Mononuclear cell (primary cell): ENCODE data around the gene ITIH5. TPM values are rescaled to one million over a fixed set of nuclear protein-coding genes. Genes with fewer than 3 reads are reported as not detected.
"Not testable (repeated sequence)": the region's sequence is repeated elsewhere in the genome, so short reads cannot be mapped to it uniquely, and the experiment has no call there.

ENCODE experiments used
- H3K27me3 ChIP-seq: 2 replicates; pipeline ENCODE4 v1.6.0; 2011; ENCODE audit warnings: low read length, control low read depth; ENCODE audit not compliant: insufficient read depth
- H3K4me1 ChIP-seq: 2 replicates; pipeline ENCODE4 v1.5.1; 2011; ENCODE audit warnings: mild to moderate bottlenecking, low read length, control low read depth; ENCODE audit not compliant: insufficient read depth
- H3K4me3 ChIP-seq: 2 replicates; pipeline ENCODE4 v1.5.1; 2011; ENCODE audit warnings: mild to moderate bottlenecking, low read length, moderate library complexity
- H3K9me3 ChIP-seq: 2 replicates; pipeline ENCODE4 v1.5.1; 2011; ENCODE audit warnings: low read depth, mild to moderate bottlenecking, control low read depth, low read length
- total RNA-seq: library from RNA; depleted of rRNA; stranded (reverse); fragments of >200 nt; gene quantifications from one replicate; pipeline ENCODE4 v1.2.3, GENCODE V29; 2012

ITIH5 gene
- total RNA-seq, 1 donor, result 0.10 TPM

GRCh38 chr10:7664707-7665106 lies 2.1 kb downstream of the ITIH5 start:
- peaks cover 7% of the 10 kb centered on the region for H3K4me1 ChIP-seq
- H3K4me3 ChIP-seq, result no peak overlapping the region
- H3K9me3 ChIP-seq, result no peaks in the 10 kb centered on the region
- H3K27me3 ChIP-seq, result peaks cover 59% of the 10 kb centered on the region

- Histone ChIP-seq H3K27me3 (peaks cover 40% of the 10 kb centered on the region), H3K4me3 (no peak overlapping the region), H3K9me3 (no peaks in the 10 kb centered on the region), H3K4me1 (peaks cover 7% of the 10 kb centered on the region)
Observed at GRCh38 chr10:7662522-7662921, 4.2 kb downstream of the ITIH5 start.

DNA sequence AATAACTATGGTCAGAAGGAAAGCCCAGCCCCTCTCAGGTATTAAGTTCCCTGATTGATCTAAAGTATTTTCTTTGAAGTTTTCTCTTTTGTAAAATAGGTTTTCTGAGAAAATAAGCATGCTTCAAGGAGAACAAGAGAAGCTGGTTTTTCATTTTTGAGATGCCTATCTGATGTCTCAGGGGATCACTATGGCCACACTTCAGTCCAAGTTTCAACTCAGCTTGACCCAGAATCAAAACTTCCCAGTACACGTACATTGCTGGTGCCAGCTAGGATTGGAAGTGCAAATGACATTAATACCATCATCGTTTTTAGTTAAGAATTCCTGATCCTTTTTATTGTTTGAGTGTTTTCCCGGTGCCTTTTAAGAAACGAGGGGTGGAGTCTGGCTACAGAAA lies 7.2 kb downstream of the ITIH5 start:
- Histone ChIP-seq H3K27me3 (peaks cover 19% of the 10 kb centered on the region), H3K9me3 (no peaks in the 10 kb centered on the region), H3K4me1 (no peaks in the 10 kb centered on the region), H3K4me3 (no peak overlapping the region)

- no peaks in the 10 kb centered on the region for H3K4me1 ChIP-seq
- no peaks in the 10 kb centered on the region for H3K9me3 ChIP-seq
- H3K27me3 ChIP-seq, result peaks cover 3% of the 10 kb centered on the region
- no peak overlapping the region for H3K4me3 ChIP-seq
Observed at GRCh38 chr10:7657552-7657951, 9.2 kb downstream of the ITIH5 start.

DNA sequence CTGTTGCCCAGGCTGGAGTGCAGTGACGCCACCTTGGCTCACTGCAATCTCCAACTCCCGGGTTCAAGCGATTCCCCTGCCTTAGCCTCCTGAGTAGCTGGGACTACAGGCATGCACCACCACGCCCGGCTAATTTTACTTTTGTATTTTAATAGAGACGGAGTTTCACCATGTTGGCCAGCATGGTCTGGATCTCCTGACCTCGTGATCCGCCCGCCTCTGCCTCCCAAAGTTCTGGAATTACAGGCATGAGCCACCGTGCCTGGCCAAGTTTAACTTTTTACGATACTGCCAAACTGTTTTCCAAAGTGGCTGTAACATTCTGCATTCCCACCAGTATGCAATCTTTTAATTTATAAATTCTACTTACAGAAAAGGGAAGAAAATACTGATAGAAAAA lies 9.7 kb downstream of the ITIH5 start:
- not testable (repeated sequence) for H3K27me3 ChIP-seq, H3K4me3 ChIP-seq, H3K9me3 ChIP-seq, H3K4me1 ChIP-seq

DNA sequence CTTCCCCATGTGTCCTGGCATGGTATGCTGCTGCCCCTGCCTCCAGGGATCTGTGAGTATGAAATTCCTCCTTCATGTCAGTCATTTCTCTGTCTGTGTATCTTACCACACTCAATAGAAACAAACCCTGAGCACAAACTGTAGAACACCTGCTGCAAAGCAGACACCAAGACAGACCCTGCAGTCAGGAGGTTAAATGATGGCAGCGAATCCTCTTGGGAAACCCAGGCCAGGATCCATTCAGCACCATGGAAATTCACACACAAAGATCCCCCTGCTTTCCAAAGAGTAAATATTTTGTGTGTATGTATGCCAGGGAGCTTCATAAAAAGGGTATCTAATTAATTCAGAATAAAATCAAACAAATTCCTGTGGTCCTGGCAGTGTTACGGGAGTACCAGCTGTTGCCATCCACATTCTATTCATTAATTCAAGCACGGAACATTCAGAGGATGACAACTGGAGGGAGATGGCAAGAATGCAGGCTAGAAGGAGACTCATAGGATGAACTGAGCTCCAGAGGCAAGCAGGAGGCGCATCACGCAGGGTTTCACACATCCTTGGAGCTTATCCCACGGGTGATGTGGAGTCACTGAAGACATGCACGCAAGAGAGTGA lies 14.8 kb downstream of the ITIH5 start:
- no peaks in the 10 kb centered on the region for H3K4me1 ChIP-seq
- no peaks in the 10 kb centered on the region for H3K9me3 ChIP-seq
- H3K27me3 ChIP-seq, result peaks cover 4% of the 10 kb centered on the region
- H3K4me3 ChIP-seq, result no peak overlapping the region

GRCh38 chr10:7649673-7650300 lies 17.0 kb downstream of the ITIH5 start:
- Histone ChIP-seq H3K27me3 (peaks cover 4% of the 10 kb centered on the region), H3K4me3 (no peak overlapping the region), H3K9me3 (no peaks in the 10 kb centered on the region), H3K4me1 (no peaks in the 10 kb centered on the region)

- peaks cover 4% of the 10 kb centered on the region for H3K27me3 ChIP-seq
- no peak overlapping the region for H3K4me3 ChIP-seq
- no peaks in the 10 kb centered on the region for H3K4me1 ChIP-seq
- H3K9me3 ChIP-seq, result no peaks in the 10 kb centered on the region
Observed at GRCh38 chr10:7647062-7647664, 19.6 kb downstream of the ITIH5 start.

- Histone ChIP-seq H3K27me3 (peaks cover 8% of the 10 kb centered on the region), H3K4me3 (no peak overlapping the region), H3K9me3 (no peaks in the 10 kb centered on the region), H3K4me1 (no peaks in the 10 kb centered on the region)
Observed at GRCh38 chr10:7642491-7643011, 24.2 kb downstream of the ITIH5 start.

- Histone ChIP-seq H3K4me3 (no peak overlapping the region), H3K27me3 (peaks cover 4% of the 10 kb centered on the region), H3K4me1 (no peaks in the 10 kb centered on the region), H3K9me3 (no peaks in the 10 kb centered on the region)
Observed at GRCh38 chr10:7635408-7636125, 31.2 kb downstream of the ITIH5 start.

DNA sequence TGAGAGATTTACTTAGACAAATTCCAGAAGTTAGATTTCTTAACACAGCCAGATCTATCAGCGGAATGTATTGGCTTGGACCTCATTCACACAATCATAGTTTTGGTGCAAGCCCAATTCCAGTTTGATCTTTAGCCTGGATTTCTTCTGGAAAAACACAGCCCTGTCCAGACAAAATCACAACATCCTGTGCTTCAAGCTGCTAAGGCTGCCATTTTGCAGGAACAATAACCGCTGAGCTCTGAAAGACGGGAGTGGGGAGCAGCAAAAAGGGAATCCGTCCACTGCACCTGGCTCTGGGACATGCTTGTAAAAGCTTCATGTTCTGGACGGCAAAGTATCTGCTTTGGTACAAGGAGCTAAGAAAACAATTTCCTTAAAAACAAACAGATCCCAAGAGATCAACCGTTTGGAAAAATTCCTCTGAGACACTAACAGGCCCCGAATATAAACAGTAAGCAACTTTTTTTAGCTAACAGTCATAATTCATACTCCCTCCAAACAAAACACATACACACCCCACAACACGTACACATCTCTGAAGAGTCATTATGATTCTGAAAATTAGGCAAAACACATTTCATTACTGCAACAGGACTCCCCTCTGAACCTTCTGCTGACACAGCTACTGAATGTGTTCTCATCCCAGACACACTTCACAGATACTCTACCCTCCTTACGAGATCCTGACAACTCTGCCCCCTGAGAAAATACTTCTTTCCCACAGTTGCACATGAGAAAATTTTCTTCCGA lies 32.4 kb downstream of the ITIH5 start:
- no peak overlapping the region for H3K4me3 ChIP-seq
- H3K9me3 ChIP-seq, result no peaks in the 10 kb centered on the region
- H3K27me3 ChIP-seq, result peaks cover 3% of the 10 kb centered on the region
- no peaks in the 10 kb centered on the region for H3K4me1 ChIP-seq

DNA sequence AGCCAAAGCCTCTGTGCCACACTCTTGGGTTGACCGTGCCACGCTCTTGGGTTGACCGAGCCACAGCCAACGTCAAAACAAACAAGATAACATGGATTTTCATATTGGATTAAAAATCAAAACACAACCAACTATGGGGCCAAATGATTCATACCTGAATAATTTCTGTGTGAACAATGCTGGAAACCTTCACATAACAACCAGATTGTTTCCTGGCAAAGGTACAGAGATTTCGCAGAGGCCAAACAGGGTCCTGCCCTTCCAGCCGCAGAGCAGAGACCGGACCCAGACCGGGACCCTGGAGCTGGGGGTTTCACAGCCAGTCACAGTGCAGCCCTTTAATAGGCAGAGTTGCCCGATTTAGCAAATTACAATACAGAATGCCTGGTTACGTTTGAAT lies 40.5 kb downstream of the ITIH5 start:
- Histone ChIP-seq H3K4me3 (no peak overlapping the region), H3K4me1 (no peaks in the 10 kb centered on the region), H3K27me3 (no peaks in the 10 kb centered on the region), H3K9me3 (no peaks in the 10 kb centered on the region)

GRCh38 chr10:7625836-7626235 lies 40.9 kb downstream of the ITIH5 start:
- no peak overlapping the region for H3K4me3 ChIP-seq

GRCh38 chr10:7625009-7625408 lies 41.8 kb downstream of the ITIH5 start:
- Histone ChIP-seq H3K9me3 (no peaks in the 10 kb centered on the region), H3K4me1 (no peaks in the 10 kb centered on the region), H3K4me3 (no peak overlapping the region), H3K27me3 (no peaks in the 10 kb centered on the region)

More at GRCh38 chr10:7625836-7626235, 40.9 kb downstream of the ITIH5 start:
- Histone ChIP-seq H3K4me1 (no peaks in the 10 kb centered on the region), H3K27me3 (no peaks in the 10 kb centered on the region), H3K9me3 (no peaks in the 10 kb centered on the region)

DNA sequence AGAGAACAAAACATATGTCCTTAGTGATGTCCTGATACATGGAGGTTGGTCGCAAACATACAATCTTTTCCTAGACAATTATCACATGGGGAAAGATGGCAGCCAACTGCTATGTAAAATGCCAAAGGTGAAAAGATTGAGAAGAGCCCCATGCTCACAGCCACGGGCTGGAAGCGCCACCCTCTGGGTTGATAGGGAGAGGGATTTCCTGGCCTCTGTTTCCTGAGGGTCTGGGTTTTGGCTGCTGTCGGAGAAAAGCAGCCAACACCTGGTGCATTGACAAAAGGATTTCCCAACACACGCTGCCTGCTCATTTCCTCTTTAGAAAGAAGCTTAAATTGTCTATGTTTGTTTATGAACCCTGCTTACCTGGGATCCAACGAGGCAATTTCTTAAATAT lies 43.8 kb downstream of the ITIH5 start:
- Histone ChIP-seq H3K27me3 (no peaks in the 10 kb centered on the region), H3K4me3 (no peak overlapping the region), H3K9me3 (no peaks in the 10 kb centered on the region), H3K4me1 (no peaks in the 10 kb centered on the region)
